ENCODE measurements around the gene GRIP2. TPM values are rescaled to one million over a fixed set of nuclear protein-coding genes. Genes with fewer than 3 reads are reported as not detected.

Gene GRIP2
- total and polyA plus RNA-seq, 9 of the 15 experiments (the other 6 are each of a cell fraction or from before 2014, with no cell fraction given): 0.01 TPM; not detected in 7

DNA sequence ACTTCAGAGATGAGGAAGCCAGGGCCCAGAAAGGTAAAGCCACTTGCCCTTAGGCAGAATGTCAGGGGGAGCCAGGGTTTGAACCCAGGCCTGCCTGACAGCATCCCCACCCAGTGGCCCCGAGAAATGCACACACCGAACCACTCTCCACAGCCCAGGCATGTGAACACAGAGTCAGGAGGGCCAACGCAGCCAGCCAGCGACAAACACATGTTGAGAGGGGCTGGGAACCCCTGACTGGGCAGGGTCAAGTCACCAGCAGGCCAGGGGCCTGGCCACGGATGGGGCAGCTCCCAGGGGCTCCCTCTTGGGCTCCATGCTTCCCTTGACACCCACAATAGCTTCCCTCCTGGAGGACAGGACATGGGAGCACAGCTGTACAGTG is 5.1 kb upstream of the GRIP2 start (continued):
- TF ChIP-seq, protein P1, sequence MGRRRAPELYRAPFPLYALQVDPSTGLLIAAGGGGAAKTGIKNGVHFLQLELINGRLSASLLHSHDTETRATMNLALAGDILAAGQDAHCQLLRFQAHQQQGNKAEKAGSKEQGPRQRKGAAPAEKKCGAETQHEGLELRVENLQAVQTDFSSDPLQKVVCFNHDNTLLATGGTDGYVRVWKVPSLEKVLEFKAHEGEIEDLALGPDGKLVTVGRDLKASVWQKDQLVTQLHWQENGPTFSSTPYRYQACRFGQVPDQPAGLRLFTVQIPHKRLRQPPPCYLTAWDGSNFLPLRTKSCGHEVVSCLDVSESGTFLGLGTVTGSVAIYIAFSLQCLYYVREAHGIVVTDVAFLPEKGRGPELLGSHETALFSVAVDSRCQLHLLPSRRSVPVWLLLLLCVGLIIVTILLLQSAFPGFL (CRISPR knock-in tag; IDR thresholded peaks at IDR 0.05): no peak

DNA sequence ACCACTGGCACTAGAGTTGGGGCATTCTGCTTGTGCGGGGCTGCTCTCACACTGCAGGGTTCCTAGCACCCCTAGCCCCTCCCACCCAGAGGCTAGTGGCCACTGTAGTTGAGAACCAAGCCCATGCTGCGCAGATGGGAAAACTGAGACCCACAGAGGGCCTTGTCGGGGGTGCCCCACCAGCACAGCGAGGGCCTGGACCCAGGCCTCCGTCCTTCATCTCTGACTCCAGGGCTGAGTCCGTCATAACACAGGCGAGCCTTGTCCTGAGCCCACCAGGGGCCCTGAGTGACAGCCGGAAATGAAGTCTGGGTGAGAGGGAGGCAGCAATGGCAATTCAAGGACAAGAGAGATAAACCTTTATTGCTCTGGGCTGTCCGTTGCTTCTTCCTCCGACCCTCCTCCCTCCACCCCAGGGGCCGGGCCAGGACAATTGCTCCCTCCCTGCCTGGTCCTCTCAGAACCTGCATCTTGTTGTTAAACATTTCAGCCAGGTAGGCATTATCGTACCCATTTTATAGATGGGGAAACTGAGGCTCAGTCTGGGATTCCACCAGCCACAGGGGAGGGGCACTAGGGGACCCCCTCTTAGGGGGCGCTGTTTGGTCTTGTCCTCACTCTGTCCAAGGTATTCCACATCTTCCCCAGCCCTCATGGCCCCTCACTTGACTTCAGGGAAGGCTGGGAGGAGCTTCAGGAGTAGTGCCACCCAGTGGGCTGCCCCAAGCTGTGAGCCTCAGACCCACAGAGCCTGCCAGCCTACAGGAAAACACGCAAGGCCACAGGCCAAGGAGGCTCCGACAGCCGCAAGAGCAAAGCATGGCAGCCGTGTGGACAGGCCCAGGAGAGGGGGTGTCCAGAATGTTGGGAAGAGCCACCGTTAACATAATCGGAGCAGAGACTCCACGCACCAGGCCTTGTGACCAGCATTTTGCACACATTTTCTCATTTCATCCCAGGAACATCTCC is 4.4 kb upstream of the GRIP2 start:
- POLR2A ChIA-PET: no interaction called here
- no peaks in the 10 kb centered on the region for H3K9me3 ChIP-seq (replicated peaks; ENCODE audit: control insufficient read depth, insufficient read depth, low read depth, low read length)
- no TSS peak for BruUV-seq (replicated peaks)
- no peak for TF ChIP-seq ASH1L (IDR thresholded peaks at IDR 0.05; ENCODE audit: borderline replicate concordance, low read depth, partially characterized antibody)
- TF ChIP-seq RBM25 (IDR thresholded peaks at IDR 0.05; ENCODE audit: low read depth, low read length, severe bottlenecking): peak; percentile 78
- TF ChIP-seq U2AF1 (optimal IDR thresholded peaks at IDR 0.05; ENCODE audit: low read depth, low read length): no peak
- TF ChIP-seq HDAC8 (tag; IDR thresholded peaks at IDR 0.05): no peak
- TF ChIP-seq ZNF23 (CRISPR knock-in tag; IDR thresholded peaks at IDR 0.05): no peak
- peak; percentile 87 for TF ChIP-seq BCOR (IDR thresholded peaks at IDR 0.05)
- peak; percentile 78 for TF ChIP-seq ADNP (tag; IDR thresholded peaks at IDR 0.05)
- TF ChIP-seq, protein P2, sequence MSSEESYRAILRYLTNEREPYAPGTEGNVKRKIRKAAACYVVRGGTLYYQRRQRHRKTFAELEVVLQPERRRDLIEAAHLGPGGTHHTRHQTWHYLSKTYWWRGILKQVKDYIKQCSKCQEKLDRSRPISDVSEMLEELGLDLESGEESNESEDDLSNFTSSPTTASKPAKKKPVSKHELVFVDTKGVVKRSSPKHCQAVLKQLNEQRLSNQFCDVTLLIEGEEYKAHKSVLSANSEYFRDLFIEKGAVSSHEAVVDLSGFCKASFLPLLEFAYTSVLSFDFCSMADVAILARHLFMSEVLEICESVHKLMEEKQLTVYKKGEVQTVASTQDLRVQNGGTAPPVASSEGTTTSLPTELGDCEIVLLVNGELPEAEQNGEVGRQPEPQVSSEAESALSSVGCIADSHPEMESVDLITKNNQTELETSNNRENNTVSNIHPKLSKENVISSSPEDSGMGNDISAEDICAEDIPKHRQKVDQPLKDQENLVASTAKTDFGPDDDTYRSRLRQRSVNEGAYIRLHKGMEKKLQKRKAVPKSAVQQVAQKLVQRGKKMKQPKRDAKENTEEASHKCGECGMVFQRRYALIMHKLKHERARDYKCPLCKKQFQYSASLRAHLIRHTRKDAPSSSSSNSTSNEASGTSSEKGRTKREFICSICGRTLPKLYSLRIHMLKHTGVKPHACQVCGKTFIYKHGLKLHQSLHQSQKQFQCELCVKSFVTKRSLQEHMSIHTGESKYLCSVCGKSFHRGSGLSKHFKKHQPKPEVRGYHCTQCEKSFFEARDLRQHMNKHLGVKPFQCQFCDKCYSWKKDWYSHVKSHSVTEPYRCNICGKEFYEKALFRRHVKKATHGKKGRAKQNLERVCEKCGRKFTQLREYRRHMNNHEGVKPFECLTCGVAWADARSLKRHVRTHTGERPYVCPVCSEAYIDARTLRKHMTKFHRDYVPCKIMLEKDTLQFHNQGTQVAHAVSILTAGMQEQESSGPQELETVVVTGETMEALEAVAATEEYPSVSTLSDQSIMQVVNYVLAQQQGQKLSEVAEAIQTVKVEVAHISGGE (CRISPR knock-in tag; IDR thresholded peaks at IDR 0.05): no peak
- TF ChIP-seq RHOXF2B (CRISPR knock-in tag; conservative IDR thresholded peaks at IDR 0.05): no peak
- TF ChIP-seq, protein P3, sequence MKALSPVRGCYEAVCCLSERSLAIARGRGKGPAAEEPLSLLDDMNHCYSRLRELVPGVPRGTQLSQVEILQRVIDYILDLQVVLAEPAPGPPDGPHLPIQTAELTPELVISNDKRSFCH (CRISPR knock-in tag; IDR thresholded peaks at IDR 0.05): no peak
- TF ChIP-seq, protein P3 (tag; IDR thresholded peaks at IDR 0.05): no peak
- TF ChIP-seq CBX1 (IDR thresholded peaks at IDR 0.05; ENCODE audit: low read depth): peak; percentile 69; the same call in 1 of the 2 replicates
- no peak for TF ChIP-seq CHD2 (IDR thresholded peaks at IDR 0.05; ENCODE audit: low read depth, low read length)
- no peak for TF ChIP-seq CC2D1A (IDR thresholded peaks at IDR 0.05)

More for the DNA sequence above, 4.4 kb upstream of the GRIP2 start:
- DNase-seq (ENCODE audit: extremely low read depth in 1 of 4, low spot score in 3 of 4) (no peak), ATAC-seq (no peak), FAIRE-seq (no peak)
- CTCF ChIA-PET (ENCODE audit: low intra/inter-chr PET ratio): no interaction called here
- no peak overlapping the region for H3K4me3 ChIP-seq
- H3K9me1 ChIP-seq (ENCODE audit: control insufficient read depth, insufficient read depth, low read length): no peaks in the 10 kb centered on the region
- H3K79me2 ChIP-seq (ENCODE audit: control insufficient read depth, insufficient read depth, low read length): no peaks in the 10 kb centered on the region
- in situ Hi-C loops (cut with MboI): no loop called here
- WGBS (ENCODE audit: insufficient coverage, low coverage, missing lambda C conversion rate): 41% methylated on average over 20 of the region's 20 CpGs
- no peaks in the 10 kb centered on the region for H3K36me3 ChIP-seq (ENCODE audit: control insufficient read depth, insufficient read depth, low read length)
- no peak overlapping the region; the same call in 1 of the 2 replicates for H2AFZ ChIP-seq (ENCODE audit: low read depth, low read length)
- H3K27me3 ChIP-seq (ENCODE audit: control insufficient read depth in 2 of 2, insufficient read depth in 2 of 2, low read length in 2 of 2): peaks cover 4 to 74% of the 10 kb centered on the region in 2 experiments; a peak in 3 of 5 replicates
- H3K9ac ChIP-seq (ENCODE audit: insufficient read depth in 1 of 2, low read depth in 2 of 2, low read length in 2 of 2): peak overlapping the region in 1 of 2 experiments; percentile 33; a peak in 1 of 4 replicates
- H3K4me1 ChIP-seq (replicated peaks in 1 of 2; ENCODE audit: control insufficient read depth in 2 of 2, insufficient read depth in 2 of 2, low read length in 2 of 2): peaks cover 0 to 23% of the 10 kb centered on the region in 2 experiments; a peak in 2 of 5 replicates
- peaks cover 7% of the 10 kb centered on the region; the same call in 1 of the 2 replicates for H4K20me1 ChIP-seq (replicated peaks; ENCODE audit: control insufficient read depth, insufficient read depth, low read length)
- H3K27ac ChIP-seq (ENCODE audit: extremely low read depth, low read depth, low read length): no peak overlapping the region
- no peak overlapping the region for H3K4me2 ChIP-seq (ENCODE audit: insufficient read depth, low read length)
- intact Hi-C loops (cut with micrococcal nuclease): loop anchor here (5.0 kb wide), 1 partner anchor 282 kb away; no protein-coding TSS in a partner anchor

All from K562 (cell line).